Tongue (tissue), 2 donors: ENCODE results near the gene DACT2. TPM values are rescaled to one million over a fixed set of nuclear protein-coding genes. Genes with fewer than 3 reads are reported as not detected.

ENCODE experiments used
- DNase-seq: peaks from one replicate; pipeline ENCODE4 v3.0.0-alpha.2; 2015
- total RNA-seq: library from RNA; depleted of rRNA; stranded (reverse); fragments of >200 nt; gene quantifications from one replicate; pipeline ENCODE4 v1.2.3, GENCODE V29; 2014

Gene DACT2
- total RNA-seq, 1 donor from 2014 or later, result 2.4 TPM

- no peak for DNase-seq
Measured at GRCh38 chr6:168348186-168348585, 28.6 kb upstream of the DACT2 start.

- DNase-seq, result no peak
Measured at GRCh38 chr6:168347615-168348014, 28.0 kb upstream of the DACT2 start.

GRCh38 chr6:168347053-168347452 lies 27.5 kb upstream of the DACT2 start:
- no peak for DNase-seq

- no peak for DNase-seq
Measured at GRCh38 chr6:168345896-168346754, 26.5 kb upstream of the DACT2 start.

- DNase-seq, result no peak
Measured at GRCh38 chr6:168345266-168345665, 25.7 kb upstream of the DACT2 start.

GRCh38 chr6:168344338-168344737 lies 24.8 kb upstream of the DACT2 start:
- no peak for DNase-seq

GRCh38 chr6:168343239-168344150 lies 23.9 kb upstream of the DACT2 start:
- no peak for DNase-seq

- DNase-seq, result peak; percentile 47
Measured at GRCh38 chr6:168342636-168343035, 23.1 kb upstream of the DACT2 start.

GRCh38 chr6:168341280-168341900 lies 21.8 kb upstream of the DACT2 start:
- no peak for DNase-seq

GRCh38 chr6:168340819-168341218 lies 21.2 kb upstream of the DACT2 start:
- DNase-seq, result no peak

- no peak for DNase-seq
Measured at GRCh38 chr6:168338777-168339176, 19.2 kb upstream of the DACT2 start.

GRCh38 chr6:168336967-168337366 lies 17.4 kb upstream of the DACT2 start:
- DNase-seq, result no peak

- DNase-seq, result no peak
Measured at GRCh38 chr6:168333989-168334388, 14.4 kb upstream of the DACT2 start.

GRCh38 chr6:168333491-168333890 lies 13.9 kb upstream of the DACT2 start:
- DNase-seq, result no peak

- no peak for DNase-seq
Measured at GRCh38 chr6:168333039-168333438, 13.5 kb upstream of the DACT2 start.

GRCh38 chr6:168332020-168332419 lies 12.4 kb upstream of the DACT2 start:
- no peak for DNase-seq

- no peak for DNase-seq
Measured at GRCh38 chr6:168331058-168331457, 11.5 kb upstream of the DACT2 start.

GRCh38 chr6:168330403-168330802 lies 10.8 kb upstream of the DACT2 start:
- no peak for DNase-seq

- DNase-seq, result no peak
Measured at GRCh38 chr6:168328086-168328485, 8.5 kb upstream of the DACT2 start.

GRCh38 chr6:168326294-168327261 lies 7.0 kb upstream of the DACT2 start:
- DNase-seq, result no peak

- DNase-seq, result no peak
Measured at GRCh38 chr6:168322966-168323365, 3.4 kb upstream of the DACT2 start.

- no peak for DNase-seq
Measured at GRCh38 chr6:168320634-168321033, 1.1 kb upstream of the DACT2 start.
